ENCODE data around the gene LIN37.
"Not testable (repeated sequence)": the region's sequence is repeated elsewhere in the genome, so short reads cannot be mapped to it uniquely, and the experiment has no call there.

Gene LIN37

DNA sequence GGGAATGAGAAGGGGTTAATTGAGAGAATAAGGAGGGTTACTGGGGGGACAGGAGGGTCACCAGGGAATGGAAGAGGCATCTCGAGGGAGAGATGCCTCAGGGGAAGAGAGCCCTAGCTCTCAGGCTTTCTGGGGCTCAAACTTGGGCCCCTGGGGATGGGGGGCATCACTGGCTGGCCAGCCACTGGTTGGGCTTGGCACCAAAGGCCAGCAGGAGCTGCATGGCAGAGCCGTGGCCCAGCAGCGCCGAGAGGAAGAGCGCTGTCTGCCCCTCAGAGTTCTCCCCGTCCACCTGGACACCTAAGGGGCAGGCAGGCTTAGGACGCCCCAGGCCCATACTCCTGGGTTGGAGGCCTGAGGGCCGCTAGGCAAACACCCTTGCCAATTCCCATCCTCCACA is 44.5 kb downstream of the LIN37 start:
- DNase-seq: no peak

DNA sequence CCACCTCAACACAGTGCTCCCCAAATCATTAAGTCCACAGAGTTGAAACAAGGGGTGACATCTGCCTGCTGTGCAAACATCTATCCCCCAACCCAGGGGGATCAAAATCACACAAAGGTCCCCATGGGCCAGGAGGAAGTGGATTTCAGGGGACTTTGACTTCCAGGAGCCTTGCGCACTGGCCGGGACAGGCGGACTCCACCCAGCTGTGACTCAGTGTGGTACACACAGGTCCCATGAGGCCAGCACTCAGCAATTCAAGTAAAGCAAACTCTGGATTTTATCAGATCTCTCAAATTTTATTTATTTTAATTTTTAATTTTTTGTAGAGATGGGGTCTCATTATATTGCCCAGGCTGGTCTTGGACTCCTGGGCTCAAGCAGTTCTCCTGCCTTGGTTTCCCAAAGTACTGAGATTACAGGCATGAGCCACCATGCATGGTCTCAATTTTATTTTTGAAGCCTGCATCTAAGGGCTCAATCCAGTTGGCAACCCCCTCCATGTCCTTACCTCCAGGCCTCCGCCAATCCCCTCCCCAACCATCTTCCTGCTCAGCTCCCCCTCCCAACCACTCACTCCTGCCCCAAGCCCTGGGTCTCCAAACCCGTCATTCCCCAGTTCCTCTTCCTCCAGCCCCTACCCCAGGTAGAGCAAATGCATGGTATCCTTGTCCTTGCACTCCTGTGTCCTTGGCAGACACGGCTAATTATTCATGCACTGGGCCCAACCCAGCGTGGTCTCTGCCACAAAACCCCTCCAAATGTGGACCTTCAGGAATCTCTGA is 45.2 kb downstream of the LIN37 start:
- DNase-seq: no peak

DNA sequence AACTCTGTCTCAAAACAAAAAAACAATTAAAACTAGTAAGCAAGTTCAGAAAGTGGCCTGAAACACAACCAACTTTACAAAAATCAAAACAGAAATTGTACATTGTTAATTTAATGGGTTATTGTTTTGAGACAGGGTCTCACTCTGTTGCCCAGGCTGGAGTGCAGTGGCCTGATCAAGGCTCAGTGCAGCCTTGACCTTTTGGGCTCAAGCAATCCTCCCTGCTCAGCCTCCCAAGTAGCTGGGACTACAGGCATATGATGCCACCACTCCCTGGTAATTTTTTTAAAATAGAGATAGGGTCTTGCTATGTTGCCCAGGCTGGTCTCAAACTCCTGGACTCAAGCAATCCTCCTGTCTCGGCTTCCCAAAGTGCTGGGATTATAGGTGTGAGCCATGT is 47.2 kb downstream of the LIN37 start:
- DNase-seq: not testable (repeated sequence)

DNA sequence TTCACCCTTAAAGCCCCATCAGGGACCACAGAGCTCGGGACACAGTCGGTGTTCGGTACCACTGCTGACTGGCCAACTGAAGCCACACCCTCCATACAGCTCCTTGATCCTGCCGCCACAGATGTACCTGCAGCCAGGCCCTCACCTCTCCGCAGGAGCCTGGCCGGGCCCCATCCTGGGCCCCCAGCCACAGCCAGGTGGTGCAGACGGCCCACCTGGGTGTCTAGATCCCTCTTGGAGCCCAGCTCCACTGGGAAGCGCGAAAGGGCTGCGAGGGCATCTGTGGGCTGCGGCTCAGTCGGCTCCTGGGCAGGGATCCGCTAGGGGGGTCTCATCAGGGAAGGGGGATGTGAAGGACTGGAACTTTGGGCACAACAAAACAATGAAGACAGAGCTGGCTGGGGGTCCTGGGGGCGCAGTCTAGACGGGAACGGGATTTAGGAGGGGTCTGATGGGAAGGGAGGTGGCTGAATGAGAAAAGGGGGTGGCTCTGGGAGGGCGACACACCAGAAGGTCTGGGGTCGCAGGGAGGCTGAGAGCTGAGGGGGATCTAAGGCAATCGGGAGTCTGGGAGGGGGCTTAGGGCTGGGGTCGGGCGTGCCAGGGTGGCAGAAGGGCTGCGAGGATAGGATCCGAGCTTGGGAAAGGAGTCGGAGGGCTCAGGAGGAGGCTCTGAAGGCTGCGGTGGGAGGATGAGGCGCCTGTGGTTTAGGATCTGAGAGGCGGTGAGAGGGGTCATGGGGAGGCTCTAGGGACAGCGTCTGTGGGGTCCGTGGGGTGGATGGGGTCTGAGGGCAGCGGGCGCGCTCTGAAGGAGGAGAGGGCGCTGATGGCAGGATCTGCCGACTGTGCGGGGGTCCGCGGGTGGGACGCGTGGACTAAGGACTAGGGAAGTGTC is 48.5 kb downstream of the LIN37 start:
- no peak for DNase-seq

DNA sequence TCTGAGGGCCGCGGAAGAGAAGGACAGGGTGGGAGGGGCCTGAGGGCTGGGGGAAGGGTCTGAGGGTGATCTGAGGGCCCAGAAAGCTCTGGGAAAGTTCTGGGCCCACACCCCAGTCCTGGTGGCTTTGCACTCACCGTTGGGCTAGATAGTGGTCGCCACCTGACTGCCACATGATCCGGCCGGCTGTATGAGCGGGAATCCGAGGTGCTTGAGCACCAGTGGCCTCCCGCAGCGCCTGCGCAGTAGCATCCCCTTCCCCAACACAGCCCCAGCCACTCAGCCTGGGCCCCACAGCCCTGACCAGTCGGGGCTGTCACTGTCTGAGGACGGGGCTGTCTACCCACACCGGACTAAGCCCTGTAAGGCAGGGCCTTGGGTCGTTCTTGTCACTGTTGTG is 49.3 kb downstream of the LIN37 start:
- DNase-seq: no peak

DNA sequence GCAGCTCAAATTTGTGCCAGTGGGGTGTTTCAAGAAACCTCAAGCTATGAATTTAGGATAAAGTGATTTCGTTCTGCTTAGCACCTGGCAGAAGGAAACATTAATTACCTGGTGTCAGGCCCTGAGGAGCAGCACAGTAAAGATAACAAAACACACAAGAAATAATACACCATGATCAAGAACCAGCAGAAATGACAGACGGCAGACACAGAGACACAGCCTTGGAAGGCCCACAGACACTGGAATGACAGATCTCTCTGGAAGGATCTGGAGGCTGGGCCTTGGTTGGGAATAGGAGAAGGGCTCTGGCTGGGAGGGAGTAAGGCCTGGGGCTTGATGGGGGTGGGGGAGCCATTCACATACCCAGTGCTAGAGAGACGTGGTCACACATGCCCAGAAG is 53.5 kb downstream of the LIN37 start:
- DNase-seq: no peak
